DMS153 (cell line): ENCODE measurements around the gene KATNB1.
"Not testable (repeated sequence)": the region's sequence is repeated elsewhere in the genome, so short reads cannot be mapped to it uniquely, and the experiment has no call there.

Experiments used
- DNase-seq: peaks from one replicate; lab custom pipeline; 2025; lab: John Stamatoyannopoulos, UW

Gene KATNB1

GRCh38 chr16:57771141-57771785 is 35.7 kb downstream of the KATNB1 start:
- DNase-seq: no peak

- no peak for DNase-seq
Observed at GRCh38 chr16:57773019-57773418, 37.4 kb downstream of the KATNB1 start.

GRCh38 chr16:57773655-57774295 is 38.2 kb downstream of the KATNB1 start:
- no peak for DNase-seq

GRCh38 chr16:57774705-57775285 is 39.2 kb downstream of the KATNB1 start:
- no peak for DNase-seq

- peak; percentile 26 for DNase-seq
Observed at GRCh38 chr16:57775661-57776469, 40.3 kb downstream of the KATNB1 start.

GRCh38 chr16:57778658-57779057 is 43.1 kb downstream of the KATNB1 start:
- no peak for DNase-seq

- DNase-seq: not testable (repeated sequence)
Observed at GRCh38 chr16:57779836-57780235, 44.3 kb downstream of the KATNB1 start.

- DNase-seq: no peak
Observed at GRCh38 chr16:57781349-57781740, 45.8 kb downstream of the KATNB1 start.

- no peak for DNase-seq
Observed at GRCh38 chr16:57781741-57782606, 46.4 kb downstream of the KATNB1 start.

GRCh38 chr16:57782607-57783055 is 47.1 kb downstream of the KATNB1 start:
- not testable (repeated sequence) for DNase-seq

- no peak for DNase-seq
Observed at GRCh38 chr16:57783116-57783515, 47.5 kb downstream of the KATNB1 start.

GRCh38 chr16:57783883-57784282 is 48.3 kb downstream of the KATNB1 start:
- DNase-seq: no peak

- no peak for DNase-seq
Observed at GRCh38 chr16:57784334-57784733, 48.8 kb downstream of the KATNB1 start.

- DNase-seq: no peak
Observed at GRCh38 chr16:57785385-57785784, 49.8 kb downstream of the KATNB1 start.

- no peak for DNase-seq
Observed at GRCh38 chr16:57785924-57786323, 50.4 kb downstream of the KATNB1 start.

GRCh38 chr16:57786632-57787518 is 51.3 kb downstream of the KATNB1 start:
- DNase-seq: no peak

GRCh38 chr16:57787519-57787905 is 51.9 kb downstream of the KATNB1 start:
- DNase-seq: no peak

GRCh38 chr16:57788252-57788841 is 52.8 kb downstream of the KATNB1 start:
- no peak for DNase-seq

GRCh38 chr16:57788951-57789350 is 53.4 kb downstream of the KATNB1 start:
- no peak for DNase-seq

GRCh38 chr16:57791195-57791892 is 55.8 kb downstream of the KATNB1 start:
- no peak for DNase-seq
